GM19452 (cell line): ENCODE measurements around the gene TMEM140.
A peak's percentile ranks its signal among the peaks of the same experiment; 100 is the strongest.

Experiments
- ATAC-seq: cut with Tn5 transposase; IDR thresholded peaks from one replicate; pipeline ENCODE4 v1.9.1; 2021; ENCODE audit not compliant: unreplicated experiment

TMEM140 gene

DNA sequence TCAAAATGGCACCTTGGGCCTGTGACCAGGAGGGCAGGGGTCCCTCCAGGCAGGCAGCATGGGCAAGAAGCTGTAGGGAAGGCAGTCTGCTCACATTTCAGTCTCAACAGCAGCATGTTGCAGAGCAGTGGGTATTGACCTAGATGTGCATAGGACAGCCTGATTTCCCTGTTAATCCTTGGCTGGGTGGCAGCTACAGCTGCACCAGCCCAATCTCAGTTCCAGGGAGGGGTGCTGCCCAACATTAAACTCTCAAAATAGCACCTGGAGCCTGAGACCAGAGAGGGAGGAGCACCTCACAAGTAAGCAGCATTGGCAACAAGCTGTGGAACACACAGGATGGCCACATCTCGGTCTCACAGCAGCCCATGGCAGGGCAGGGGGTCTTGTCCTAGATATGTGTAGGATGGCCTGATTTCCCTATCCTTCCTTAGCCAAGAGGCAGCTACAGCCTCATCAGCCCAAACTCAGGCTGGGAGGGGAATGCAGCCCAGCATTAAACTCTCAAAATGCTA lies 10.3 kb downstream of the TMEM140 start:
- ATAC-seq, result no peak

DNA sequence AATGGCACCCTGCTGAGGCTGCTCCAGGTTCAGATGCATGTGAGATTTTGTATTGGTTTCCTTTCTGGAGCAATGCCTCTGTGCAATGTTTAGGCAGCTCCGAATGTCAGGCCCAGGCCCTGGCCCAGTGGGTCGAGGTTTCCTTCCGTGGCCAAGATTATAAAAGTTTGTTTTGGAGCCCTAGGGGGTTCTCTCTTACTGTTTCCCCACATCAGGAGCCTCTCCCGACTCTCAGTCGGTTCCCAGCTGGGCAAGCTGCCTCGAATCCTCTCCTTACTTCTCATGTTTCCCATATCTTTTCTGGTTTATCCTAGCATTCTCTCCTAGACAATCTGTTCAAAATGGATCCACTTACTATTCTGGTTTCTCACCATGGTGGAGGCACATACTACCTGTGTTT lies 11.0 kb downstream of the TMEM140 start:
- ATAC-seq, result no peak

DNA sequence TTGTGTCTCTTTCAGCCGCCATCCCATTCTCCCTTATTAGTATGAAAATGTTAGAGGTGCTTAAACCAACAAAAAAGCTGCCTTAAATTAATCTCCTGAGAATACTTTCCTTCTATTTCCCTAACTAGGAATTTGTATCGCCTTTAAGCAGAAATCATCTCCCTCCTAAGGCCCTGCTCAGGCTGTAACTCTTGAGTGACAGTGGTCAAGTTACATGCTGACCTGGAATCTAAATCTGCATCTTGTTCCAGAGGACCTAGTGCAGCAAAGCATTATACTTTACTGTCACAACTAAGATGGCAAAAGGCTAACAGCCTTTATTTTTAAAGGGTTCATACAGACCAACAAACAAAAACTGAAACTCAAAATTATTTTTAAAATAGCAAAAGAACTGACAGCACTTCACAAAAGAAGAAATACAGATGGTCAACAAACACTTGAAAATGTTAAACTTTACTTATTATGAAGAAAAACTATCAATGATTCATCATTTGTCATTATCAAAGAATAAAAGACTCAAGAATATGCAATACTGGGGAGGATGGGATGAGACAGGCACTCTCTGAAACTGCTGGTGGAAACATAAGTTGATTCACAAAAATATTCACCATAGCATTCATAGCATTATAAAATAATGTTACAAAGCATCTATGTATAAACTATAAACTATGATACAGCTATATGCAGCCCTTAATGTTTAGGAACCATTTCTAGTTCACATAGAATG lies 11.7 kb downstream of the TMEM140 start:
- ATAC-seq, result no peak

DNA sequence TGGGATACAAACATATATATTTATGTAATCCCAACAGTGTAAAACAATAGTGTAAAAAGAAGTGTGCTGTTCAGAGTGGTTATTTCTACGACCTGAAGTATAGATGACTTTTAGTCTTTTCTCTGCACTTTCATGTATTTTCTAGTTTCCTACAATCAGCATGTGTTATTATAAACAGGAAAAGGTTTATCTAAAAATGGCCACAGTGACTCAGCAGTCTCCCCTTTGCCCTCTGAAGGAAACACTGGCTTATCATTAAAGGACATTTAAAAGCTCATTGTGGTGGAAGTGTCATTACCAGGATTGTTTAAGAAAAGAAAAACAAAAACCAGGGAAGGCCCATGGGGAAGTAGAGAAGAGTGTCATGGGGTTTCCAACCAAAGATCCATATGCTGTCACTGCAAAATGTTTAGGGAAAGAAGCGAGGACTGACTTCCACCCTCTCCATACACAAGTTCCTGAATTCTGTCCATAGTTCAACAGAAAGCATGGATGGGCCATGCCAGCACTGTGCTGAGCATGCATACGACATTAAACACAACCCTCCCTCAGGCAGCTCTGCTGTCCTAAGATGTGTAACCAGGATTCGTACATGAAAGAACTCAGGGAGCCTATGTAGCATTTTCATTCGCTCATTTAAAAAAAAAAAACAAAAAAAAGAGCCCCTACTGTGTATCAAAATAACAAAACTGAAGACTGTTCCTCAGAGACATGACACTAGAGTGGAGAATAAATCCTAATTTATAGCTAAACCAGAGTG lies 12.4 kb downstream of the TMEM140 start:
- ATAC-seq, result peak; percentile 72

DNA sequence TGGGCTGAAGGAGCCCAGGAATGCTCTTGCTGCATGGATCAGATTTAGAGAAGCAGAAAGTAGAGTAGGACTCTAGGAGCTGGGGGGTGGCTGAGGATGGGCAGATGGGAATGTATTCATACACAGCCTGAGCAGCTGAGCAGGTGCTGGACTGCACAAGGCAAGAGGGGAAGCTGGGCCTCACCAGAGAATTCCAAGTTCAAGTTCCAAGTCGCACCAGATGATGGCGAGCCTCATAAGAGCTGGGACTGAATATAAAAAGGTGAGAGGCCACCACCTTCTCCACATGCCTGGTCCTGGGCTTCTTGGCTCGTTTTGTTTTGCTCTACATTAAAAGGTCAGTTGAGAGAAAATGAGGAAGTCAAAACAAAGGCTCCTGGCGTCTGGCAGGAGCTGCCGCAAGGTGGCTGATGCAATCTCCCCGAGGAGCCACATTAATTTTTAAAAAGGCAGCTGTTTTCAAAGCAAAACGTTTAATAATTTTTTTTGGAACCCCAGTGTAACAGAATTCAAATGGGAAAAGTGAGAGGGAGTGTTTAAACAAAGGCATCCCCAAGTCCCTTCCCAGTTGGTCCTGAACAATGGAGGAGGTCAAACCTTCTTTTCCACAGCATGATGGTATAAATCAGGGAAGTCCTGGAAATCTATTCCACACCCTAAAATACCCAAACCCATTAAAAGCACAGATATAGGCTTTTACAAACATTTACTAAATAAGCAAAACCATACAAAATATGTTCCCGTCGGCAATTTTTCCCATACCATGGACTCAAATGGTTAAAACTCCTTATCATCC lies 13.2 kb downstream of the TMEM140 start:
- no peak for ATAC-seq

DNA sequence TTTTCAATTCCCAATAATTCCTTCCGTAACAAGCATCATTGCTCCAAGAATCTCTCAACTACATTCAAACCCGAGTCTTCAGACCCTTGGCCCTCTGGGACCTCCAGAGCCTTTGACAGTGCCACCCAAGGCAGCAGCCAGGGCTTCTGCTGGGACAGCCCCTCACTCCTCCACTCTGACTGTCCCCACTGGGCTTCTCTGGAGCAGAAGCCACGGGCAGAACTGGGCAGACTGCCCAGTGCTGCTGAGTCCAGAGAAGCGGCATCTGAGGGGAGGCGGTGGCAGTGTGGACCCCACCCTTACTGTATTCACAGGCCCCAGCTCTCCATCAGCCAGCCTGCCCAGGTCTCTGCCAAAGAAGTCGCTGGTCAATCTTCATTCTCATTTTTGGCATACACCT lies 13.8 kb downstream of the TMEM140 start:
- ATAC-seq, result no peak

DNA sequence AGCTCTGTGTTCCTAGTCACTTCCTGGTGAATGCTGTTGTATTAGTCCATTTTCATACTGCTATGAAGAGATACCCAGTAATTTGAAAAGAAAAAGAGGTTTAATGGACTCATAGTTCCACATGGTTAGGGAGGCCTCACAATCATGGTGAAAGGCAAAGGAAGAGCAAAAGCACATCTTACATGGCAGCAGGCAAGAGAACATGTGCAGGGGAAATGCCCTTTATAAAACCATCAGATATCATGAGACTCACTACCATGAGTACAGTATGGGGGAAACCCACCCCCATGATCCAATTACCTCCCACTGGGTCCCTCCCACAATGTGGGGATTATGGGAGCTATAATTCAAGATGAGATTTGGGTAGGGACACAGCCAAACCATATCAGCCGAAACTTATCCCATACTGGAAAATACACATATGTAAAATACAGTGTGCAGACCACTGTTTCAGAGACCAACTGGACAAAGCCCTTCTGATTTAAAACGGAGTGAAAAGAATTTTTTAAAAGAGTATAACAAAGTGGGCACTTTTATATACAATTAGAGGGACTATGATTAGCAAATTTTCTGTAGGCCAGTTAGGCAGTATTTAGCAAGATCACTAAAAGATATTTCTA lies 14.6 kb downstream of the TMEM140 start:
- no peak for ATAC-seq

DNA sequence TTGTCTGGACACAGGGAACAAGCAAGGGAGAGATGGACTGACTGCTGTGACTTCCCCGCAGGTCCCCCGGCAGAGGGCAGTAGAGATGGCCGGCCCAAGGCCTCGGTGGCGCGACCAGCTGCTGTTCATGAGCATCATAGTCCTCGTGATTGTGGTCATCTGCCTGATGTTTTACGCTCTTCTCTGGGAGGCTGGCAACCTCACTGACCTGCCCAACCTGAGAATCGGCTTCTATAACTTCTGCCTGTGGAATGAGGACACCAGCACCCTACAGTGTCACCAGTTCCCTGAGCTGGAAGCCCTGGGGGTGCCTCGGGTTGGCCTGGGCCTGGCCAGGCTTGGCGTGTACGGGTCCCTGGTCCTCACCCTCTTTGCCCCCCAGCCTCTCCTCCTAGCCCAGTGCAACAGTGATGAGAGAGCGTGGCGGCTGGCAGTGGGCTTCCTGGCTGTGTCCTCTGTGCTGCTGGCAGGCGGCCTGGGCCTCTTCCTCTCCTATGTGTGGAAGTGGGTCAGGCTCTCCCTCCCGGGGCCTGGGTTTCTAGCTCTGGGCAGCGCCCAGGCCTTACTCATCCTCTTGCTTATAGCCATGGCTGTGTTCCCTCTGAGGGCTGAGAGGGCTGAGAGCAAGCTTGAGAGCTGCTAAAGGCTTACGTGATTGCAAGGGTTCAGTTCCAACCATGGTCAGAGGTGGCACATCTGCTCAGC lies 16.6 kb downstream of the TMEM140 start:
- no peak for ATAC-seq

DNA sequence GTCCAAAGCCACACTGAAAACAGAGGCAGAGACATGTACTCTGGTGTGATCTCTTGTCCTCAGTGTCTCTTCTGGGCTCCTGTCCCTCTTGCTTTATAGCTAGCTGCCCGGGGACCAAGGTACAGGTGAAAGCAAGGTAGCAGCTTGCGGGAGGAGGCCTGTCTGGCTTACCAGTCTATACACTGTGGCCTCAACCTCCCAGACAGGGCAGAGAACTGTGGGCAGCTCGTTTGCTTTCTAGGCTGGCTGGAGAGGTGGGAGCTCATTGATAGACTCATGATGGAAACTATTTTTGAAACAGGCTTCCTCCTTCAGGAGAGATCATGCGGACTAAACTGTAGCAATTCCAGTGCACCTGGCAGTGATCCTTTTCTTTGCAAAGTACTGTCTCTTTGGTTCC lies 18.0 kb downstream of the TMEM140 start:
- ATAC-seq, result no peak

DNA sequence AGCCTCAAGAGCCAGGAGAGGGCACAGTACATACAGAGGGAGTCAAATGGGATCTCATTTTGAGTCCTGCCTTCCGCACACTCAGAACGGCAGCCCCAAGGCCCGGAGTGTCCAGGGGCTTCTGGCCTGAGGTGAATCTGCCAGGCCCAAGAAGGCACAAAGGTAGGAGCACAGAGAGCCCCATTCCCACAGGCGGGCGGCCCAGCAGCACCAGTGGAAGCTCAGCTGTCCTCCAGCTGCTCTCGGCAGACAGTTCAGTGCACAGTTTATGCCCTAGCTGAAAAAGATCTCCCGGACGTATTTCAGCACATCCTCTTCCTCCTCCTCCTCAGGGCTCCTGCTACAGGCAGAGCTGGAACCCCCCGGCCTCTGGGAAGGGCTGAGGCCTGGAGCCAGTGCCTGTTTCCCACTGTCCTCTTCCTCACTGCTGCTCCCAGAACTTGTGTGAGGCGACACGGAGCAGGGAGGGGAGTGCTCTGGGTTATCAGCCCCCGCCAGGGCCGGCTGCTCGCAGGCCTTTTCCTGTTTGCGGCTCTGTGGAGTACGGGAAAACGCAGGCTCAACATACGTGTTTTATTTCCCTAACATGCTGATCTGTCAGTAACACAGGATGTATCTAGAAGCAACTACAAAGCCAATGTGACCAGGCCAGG lies 18.6 kb downstream of the TMEM140 start:
- no peak for ATAC-seq

DNA sequence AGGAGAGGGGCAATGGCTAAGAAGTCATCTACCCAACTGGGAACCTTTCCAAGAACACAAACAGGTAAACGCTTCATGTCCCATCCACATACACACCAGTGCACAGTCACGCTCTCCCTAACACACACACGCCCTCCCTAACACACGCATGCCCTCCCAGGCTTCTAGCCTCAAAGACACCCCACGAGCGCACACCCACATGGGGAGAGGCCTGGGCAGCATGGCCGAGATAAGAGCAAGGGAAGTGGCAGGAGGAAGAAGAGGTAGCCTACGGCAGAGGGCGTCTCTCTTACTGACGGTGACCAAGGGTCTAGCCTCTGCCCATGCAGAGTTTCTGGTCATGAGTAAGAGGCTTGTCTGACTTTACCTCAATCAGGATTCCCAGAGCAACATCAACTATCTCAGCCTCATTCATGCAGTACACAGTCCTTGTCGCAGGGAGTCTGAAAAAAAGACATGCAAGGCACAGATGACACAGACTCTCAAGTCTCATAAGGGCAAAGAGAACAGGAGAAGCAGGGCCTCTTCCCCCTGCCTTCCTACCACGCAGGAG lies 19.6 kb downstream of the TMEM140 start:
- ATAC-seq, result no peak

DNA sequence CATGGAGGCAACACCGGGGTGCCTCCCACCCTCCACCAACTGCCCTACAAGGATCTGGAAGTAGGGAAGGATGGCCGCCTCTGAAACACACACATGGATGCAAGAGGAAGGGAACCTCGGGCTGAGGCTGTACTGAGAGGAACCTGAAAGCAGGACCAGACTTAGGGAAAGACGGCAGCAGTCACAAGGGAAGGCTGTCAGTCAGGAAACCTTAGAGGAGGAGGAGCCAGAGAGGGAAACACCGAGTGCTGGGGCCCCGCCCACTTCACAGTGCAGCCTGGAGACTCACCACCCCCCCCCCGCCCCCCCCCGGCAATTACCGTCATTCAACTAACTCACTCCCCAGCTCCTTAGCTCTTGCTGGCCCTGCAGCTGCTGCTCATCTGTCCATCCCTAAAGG lies 20.1 kb downstream of the TMEM140 start:
- ATAC-seq, result no peak

DNA sequence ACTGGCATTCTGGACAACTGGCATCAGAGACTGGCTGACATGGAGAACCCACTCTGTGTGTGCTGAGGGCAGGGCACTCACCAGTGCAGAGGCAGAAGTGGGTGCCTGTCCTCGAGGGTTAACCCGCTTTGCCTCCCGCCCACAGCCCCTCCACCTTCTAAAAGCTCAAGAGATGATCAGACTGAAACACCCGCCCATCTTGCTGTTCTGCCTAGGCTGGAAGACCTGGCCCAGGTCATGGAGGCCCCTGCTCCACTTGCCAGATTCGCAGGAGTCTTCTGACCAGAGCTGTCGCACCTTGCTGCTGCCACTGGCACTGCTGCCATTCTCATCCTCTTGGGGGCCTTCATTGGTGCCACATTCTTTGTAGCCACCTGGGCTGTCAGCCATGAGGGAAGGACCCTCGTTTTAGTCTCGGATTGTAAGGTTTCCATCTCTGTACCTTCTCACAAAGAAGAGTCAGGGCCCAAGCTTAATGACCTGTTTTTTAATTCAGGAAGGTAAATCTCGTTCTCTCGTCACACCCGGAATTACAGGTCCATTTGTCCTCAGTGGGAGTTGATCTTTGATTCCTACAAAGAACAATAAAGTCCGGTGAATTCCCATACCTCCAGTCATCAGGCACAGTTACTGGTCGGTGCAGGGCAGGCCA lies 20.7 kb downstream of the TMEM140 start:
- no peak for ATAC-seq

DNA sequence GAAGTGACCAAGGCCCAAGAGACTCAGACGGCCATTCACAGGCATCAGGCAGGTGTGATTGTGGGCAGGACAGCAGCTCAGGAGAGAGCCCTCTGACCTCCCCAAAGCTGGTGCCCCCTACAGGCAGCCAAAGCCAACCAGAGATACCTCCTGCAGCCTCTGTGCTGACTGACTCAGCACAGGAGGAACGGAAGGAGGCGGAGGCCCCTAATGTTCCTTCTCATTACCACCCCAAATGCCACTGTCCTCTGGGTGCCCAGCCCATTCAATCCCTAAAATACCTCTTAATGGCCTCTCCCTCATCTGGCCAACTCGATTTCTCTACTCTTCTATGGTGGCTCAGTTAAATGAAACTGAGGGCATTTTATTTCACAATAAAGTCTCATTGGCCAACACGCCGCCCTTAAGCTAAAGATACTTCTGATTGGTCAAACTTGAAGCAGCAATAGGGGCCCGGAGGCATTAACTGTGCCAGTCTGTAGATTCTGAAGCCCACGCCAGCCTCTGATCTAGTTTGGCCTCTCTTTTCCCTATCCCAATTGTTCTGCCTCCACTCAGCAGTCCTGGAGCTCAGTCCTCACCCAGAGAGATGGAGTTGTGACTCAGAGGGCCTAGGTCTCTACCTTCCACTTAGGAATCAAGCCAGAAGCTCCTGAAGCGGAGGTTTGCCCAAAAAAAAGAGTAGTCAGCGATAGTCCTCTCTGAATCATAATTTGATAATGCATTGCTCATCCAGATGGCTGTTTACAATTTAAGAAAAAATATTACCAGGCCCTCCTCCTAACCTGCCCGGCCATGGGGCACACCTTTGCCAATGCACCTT lies 21.5 kb downstream of the TMEM140 start:
- ATAC-seq, result peak; percentile 35

DNA sequence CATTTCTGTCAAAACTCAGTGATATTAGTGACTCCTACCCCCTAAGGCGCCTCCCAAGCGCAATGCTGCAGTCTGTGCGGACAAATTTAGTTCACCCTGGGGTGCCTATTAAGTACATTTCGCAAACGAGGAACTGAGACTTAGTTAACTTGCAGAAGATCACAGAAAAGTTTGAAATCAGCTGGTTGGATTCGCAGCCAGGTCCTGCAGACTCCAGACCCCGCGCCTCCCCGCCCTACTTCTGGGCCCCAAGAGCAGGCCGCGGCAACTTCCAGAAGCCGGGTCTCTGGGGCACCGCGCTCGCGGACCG lies 22.0 kb downstream of the TMEM140 start:
- peak; percentile 4 for ATAC-seq

DNA sequence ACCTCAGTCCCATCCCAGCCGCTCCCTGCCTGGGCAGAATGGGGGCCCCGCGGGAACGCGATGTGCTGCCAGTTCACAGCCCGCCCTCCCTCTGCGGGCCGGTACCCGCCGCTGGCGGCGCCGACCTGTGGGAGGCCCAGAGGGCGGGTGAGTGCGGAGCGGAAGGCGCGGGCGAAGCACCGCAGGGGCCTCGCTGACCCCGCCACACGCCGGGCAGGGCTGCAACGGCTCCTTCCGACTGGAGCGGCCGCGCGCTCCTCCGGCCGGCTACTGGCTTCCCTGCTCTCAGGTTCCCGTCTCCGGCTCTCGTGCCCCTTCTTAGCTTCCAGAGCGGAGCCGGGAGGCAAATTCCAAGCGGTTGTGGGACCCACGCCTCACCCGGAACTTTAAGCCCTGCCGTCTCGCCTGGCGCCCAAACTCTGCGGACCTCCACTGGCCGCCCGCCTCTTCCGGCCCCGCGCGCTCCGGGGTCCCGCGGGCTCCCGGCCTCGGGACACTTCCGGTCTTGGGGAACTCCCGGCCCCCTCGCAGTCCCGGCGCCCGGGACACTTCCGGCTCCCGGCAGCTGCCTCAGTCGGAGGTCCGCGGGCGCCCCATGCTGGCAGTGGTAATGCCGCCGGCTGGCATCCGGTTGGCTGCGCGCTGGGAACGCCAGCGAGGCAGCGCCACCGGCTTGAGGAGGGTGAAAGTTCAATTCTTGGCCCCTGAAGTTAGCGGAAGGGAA lies 22.6 kb downstream of the TMEM140 start, which contains the start of gene CYREN:
TSS of gene CYREN (minus strand) at position 434 of the 724 bp plus-strand sequence. CDS start 1,785 bp downstream, outside the sequence.
- ATAC-seq, result peak; percentile 70

DNA sequence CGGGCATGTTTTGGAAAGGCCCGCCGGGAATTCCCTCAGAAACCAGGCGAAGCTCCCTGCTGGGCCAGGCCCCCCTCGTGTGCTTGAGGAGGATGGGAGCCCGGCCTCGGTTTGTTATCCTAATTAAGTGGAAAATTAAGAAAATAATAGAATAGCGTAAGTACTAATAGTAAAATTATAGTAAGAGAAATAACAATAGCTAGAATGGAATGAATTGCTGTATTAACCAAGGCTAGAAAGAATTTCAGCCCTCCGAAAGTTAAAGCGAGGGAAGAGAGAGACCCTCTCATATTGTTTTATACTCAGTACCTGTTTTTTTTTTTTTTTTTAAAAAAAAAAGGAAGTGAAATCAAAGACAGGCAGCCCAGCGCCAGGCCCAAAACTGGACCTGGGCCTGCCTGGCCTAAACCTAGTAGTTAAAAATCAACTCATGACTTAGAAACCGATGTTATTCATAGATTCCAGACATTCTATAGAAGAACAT lies 23.2 kb downstream of the TMEM140 start:
- peak; percentile 37 for ATAC-seq
